ENCODE results near the gene TMEM184B. TPM values are rescaled to one million over a fixed set of nuclear protein-coding genes. Genes with fewer than 3 reads are reported as not detected.

TMEM184B gene
- total RNA-seq, 1 donor from 2014 or later = 62.8 TPM

GRCh38 chr22:38220653-38221386, 52.0 kb downstream of the TMEM184B start:
- no peak overlapping the region for H3K4me3 Mint-ChIP-seq
- peaks cover 28% of the 10 kb centered on the region for H3K4me1 Mint-ChIP-seq
- peaks cover 16% of the 10 kb centered on the region for H3K36me3 Mint-ChIP-seq
- peak overlapping the region; percentile 88 for H3K27ac Mint-ChIP-seq
- no peak for DNase-seq (ENCODE audit: low spot score in 2 of 2, unreplicated experiment in 2 of 2)
- TF ChIP-seq, protein P1, sequence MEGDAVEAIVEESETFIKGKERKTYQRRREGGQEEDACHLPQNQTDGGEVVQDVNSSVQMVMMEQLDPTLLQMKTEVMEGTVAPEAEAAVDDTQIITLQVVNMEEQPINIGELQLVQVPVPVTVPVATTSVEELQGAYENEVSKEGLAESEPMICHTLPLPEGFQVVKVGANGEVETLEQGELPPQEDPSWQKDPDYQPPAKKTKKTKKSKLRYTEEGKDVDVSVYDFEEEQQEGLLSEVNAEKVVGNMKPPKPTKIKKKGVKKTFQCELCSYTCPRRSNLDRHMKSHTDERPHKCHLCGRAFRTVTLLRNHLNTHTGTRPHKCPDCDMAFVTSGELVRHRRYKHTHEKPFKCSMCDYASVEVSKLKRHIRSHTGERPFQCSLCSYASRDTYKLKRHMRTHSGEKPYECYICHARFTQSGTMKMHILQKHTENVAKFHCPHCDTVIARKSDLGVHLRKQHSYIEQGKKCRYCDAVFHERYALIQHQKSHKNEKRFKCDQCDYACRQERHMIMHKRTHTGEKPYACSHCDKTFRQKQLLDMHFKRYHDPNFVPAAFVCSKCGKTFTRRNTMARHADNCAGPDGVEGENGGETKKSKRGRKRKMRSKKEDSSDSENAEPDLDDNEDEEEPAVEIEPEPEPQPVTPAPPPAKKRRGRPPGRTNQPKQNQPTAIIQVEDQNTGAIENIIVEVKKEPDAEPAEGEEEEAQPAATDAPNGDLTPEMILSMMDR (IDR thresholded peaks at IDR 0.05; ENCODE audit: unreplicated experiment) = no peak
- no peaks in the 10 kb centered on the region for H3K27me3 Mint-ChIP-seq (ENCODE audit: low read depth)
- H3K9me3 Mint-ChIP-seq = no peaks in the 10 kb centered on the region

DNA sequence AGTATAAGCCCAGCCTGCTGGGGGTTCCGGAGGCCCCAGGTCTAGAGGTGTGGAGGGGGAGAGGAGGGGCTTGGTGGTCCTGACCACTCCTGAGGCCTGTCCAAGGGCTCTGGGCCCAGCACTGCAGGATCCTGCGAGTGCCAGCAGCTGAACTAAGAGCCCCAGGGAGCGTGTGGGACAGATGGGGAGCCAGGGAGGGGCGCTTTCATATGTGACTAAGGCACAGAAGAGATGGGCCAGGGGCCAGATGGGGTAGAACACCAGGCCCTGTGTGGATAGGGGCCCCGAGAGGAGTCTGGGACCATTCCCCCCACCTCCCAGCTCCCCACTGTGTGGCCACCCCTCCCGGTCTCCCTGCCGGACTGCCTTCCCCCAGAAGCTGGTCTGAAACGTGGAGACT, 52.6 kb downstream of the TMEM184B start:
- Mint-ChIP-seq H3K27ac (peak overlapping the region; percentile 88), H3K4me1 (peaks cover 31% of the 10 kb centered on the region), H3K27me3 (ENCODE audit: low read depth) (peaks cover under 1% of the 10 kb centered on the region), H3K9me3 (no peaks in the 10 kb centered on the region), H3K4me3 (no peak overlapping the region), H3K36me3 (peaks cover 12% of the 10 kb centered on the region)
- no peak for DNase-seq (ENCODE audit: low spot score in 2 of 2, unreplicated experiment in 2 of 2)
- TF ChIP-seq, protein P1 (IDR thresholded peaks at IDR 0.05; ENCODE audit: unreplicated experiment) = no peak

GRCh38 chr22:38219632-38220031, 53.2 kb downstream of the TMEM184B start:
- Mint-ChIP-seq H3K27ac (peak overlapping the region; percentile 99), H3K4me1 (peaks cover 35% of the 10 kb centered on the region), H3K9me3 (no peaks in the 10 kb centered on the region), H3K27me3 (ENCODE audit: low read depth) (peaks cover 4% of the 10 kb centered on the region), H3K36me3 (peaks cover 12% of the 10 kb centered on the region), H3K4me3 (no peak overlapping the region)
- TF ChIP-seq, protein P1 (IDR thresholded peaks at IDR 0.05; ENCODE audit: unreplicated experiment) = no peak
- DNase-seq (ENCODE audit: low spot score in 2 of 2, unreplicated experiment in 2 of 2) = no peak

- peaks cover 7% of the 10 kb centered on the region for H3K27me3 Mint-ChIP-seq (ENCODE audit: low read depth)
Measured at GRCh38 chr22:38218661-38219622, 53.9 kb downstream of the TMEM184B start.

More at GRCh38 chr22:38218661-38219622, 53.9 kb downstream of the TMEM184B start:
- DNase-seq (ENCODE audit: low spot score in 2 of 2, unreplicated experiment in 2 of 2) = peak; percentile 77 to 85
- Mint-ChIP-seq H3K4me3 (no peak overlapping the region), H3K36me3 (peaks cover 12% of the 10 kb centered on the region), H3K9me3 (no peaks in the 10 kb centered on the region), H3K4me1 (peaks cover 35% of the 10 kb centered on the region), H3K27ac (peak overlapping the region; percentile 99)
- TF ChIP-seq, protein P1 (IDR thresholded peaks at IDR 0.05; ENCODE audit: unreplicated experiment) = no peak
